ENCODE data around the gene ARHGEF25.

Gene ARHGEF25

GRCh38 chr12:57591782-57592325 lies 19.4 kb upstream of the ARHGEF25 start:
- H3K4me1 ChIP-seq (ENCODE audit: insufficient read depth, low read length): 0 out of 2 replicates have a peak, but pooled peaks cover 3% of the 10 kb centered on the region
- H3K9ac ChIP-seq (ENCODE audit: low read depth, low read length): peak overlapping the region; percentile 71
- H3K36me3 ChIP-seq (ENCODE audit: insufficient read depth, low read length): peaks cover 4% of the 10 kb centered on the region; the same call in 1 of the 2 replicates
- H3K9me3 ChIP-seq (ENCODE audit: control insufficient read depth, insufficient read depth, low read length): no peaks in the 10 kb centered on the region

GRCh38 chr12:57592551-57593165 lies 18.6 kb upstream of the ARHGEF25 start:
- peaks cover 4% of the 10 kb centered on the region; the same call in 1 of the 2 replicates for H3K36me3 ChIP-seq (ENCODE audit: insufficient read depth, low read length)
- H3K9ac ChIP-seq (ENCODE audit: low read depth, low read length): no peak overlapping the region
- H3K4me1 ChIP-seq (ENCODE audit: insufficient read depth, low read length): 0 out of 2 replicates have a peak, but pooled peaks cover 3% of the 10 kb centered on the region
- no peaks in the 10 kb centered on the region for H3K9me3 ChIP-seq (ENCODE audit: control insufficient read depth, insufficient read depth, low read length)

GRCh38 chr12:57593187-57593586 lies 18.0 kb upstream of the ARHGEF25 start:
- Histone ChIP-seq H3K4me1 (ENCODE audit: insufficient read depth, low read length) (0 out of 2 replicates have a peak, but pooled peaks cover 3% of the 10 kb centered on the region), H3K9ac (ENCODE audit: low read depth, low read length) (no peak overlapping the region), H3K9me3 (ENCODE audit: control insufficient read depth, insufficient read depth, low read length) (no peaks in the 10 kb centered on the region), H3K36me3 (ENCODE audit: insufficient read depth, low read length) (peaks cover 4% of the 10 kb centered on the region; the same call in 1 of the 2 replicates)

GRCh38 chr12:57600395-57600794 lies 10.8 kb upstream of the ARHGEF25 start:
- Histone ChIP-seq H3K9ac (ENCODE audit: low read depth, low read length) (no peak overlapping the region), H3K36me3 (ENCODE audit: insufficient read depth, low read length) (peaks cover 6% of the 10 kb centered on the region; the same call in 1 of the 2 replicates), H3K4me1 (ENCODE audit: insufficient read depth, low read length) (0 out of 2 replicates have a peak, but pooled peaks cover 4% of the 10 kb centered on the region), H3K9me3 (ENCODE audit: control insufficient read depth, insufficient read depth, low read length) (no peaks in the 10 kb centered on the region)

- no peaks in the 10 kb centered on the region for H3K9me3 ChIP-seq (ENCODE audit: control insufficient read depth, insufficient read depth, low read length)
- H3K9ac ChIP-seq (ENCODE audit: low read depth, low read length): no peak overlapping the region
- 0 out of 2 replicates have a peak, but pooled peaks cover 4% of the 10 kb centered on the region for H3K4me1 ChIP-seq (ENCODE audit: insufficient read depth, low read length)
- H3K36me3 ChIP-seq (ENCODE audit: insufficient read depth, low read length): peaks cover 6% of the 10 kb centered on the region; the same call in 1 of the 2 replicates
These were observed 8.7 kb upstream of the ARHGEF25 start for GRCh38 chr12:57602544-57602943.

- Histone ChIP-seq H3K9ac (ENCODE audit: low read depth, low read length) (peak overlapping the region; percentile 76; the same call in 1 of the 2 replicates), H3K9me3 (ENCODE audit: control insufficient read depth, insufficient read depth, low read length) (no peaks in the 10 kb centered on the region), H3K36me3 (ENCODE audit: insufficient read depth, low read length) (peaks cover 6% of the 10 kb centered on the region; the same call in 1 of the 2 replicates), H3K4me1 (ENCODE audit: insufficient read depth, low read length) (0 out of 2 replicates have a peak, but pooled peaks cover 4% of the 10 kb centered on the region)
These were observed 7.9 kb upstream of the ARHGEF25 start for GRCh38 chr12:57603324-57603723.

- peak overlapping the region; percentile 76 for H3K9ac ChIP-seq (ENCODE audit: low read depth, low read length)
- H3K36me3 ChIP-seq (ENCODE audit: insufficient read depth, low read length): peaks cover 6% of the 10 kb centered on the region; the same call in 1 of the 2 replicates
- 0 out of 2 replicates have a peak, but pooled peaks cover 7% of the 10 kb centered on the region for H3K4me1 ChIP-seq (ENCODE audit: insufficient read depth, low read length)
- no peaks in the 10 kb centered on the region for H3K9me3 ChIP-seq (ENCODE audit: control insufficient read depth, insufficient read depth, low read length)
These were observed 7.3 kb upstream of the ARHGEF25 start for GRCh38 chr12:57603815-57604453.

- Histone ChIP-seq H3K9me3 (ENCODE audit: control insufficient read depth, insufficient read depth, low read length) (no peaks in the 10 kb centered on the region), H3K36me3 (ENCODE audit: insufficient read depth, low read length) (peaks cover 6% of the 10 kb centered on the region; the same call in 1 of the 2 replicates), H3K4me1 (ENCODE audit: insufficient read depth, low read length) (0 out of 2 replicates have a peak, but pooled peaks cover 9% of the 10 kb centered on the region), H3K9ac (ENCODE audit: low read depth, low read length) (peak within 1 kb of the TSS; percentile 76)
These were observed 6.7 kb upstream of the ARHGEF25 start, which contains the start of gene DTX3 for GRCh38 chr12:57604454-57604991. Gene DTX3, plus strand, starts transcription at chr12:57604824. Its CDS starts 1,694 bp downstream, at chr12:57606518.

GRCh38 chr12:57604992-57605810 lies 6.0 kb upstream of the ARHGEF25 start:
- H3K4me1 ChIP-seq (ENCODE audit: insufficient read depth, low read length): 0 out of 2 replicates have a peak, but pooled peaks cover 9% of the 10 kb centered on the region
- H3K9me3 ChIP-seq (ENCODE audit: control insufficient read depth, insufficient read depth, low read length): no peaks in the 10 kb centered on the region
- peaks cover 6% of the 10 kb centered on the region; the same call in 1 of the 2 replicates for H3K36me3 ChIP-seq (ENCODE audit: insufficient read depth, low read length)
- H3K9ac ChIP-seq (ENCODE audit: low read depth, low read length): peak overlapping the region; percentile 63

GRCh38 chr12:57605811-57606311 lies 5.4 kb upstream of the ARHGEF25 start:
- no peak overlapping the region for H3K9ac ChIP-seq (ENCODE audit: low read depth, low read length)
- no peaks in the 10 kb centered on the region for H3K9me3 ChIP-seq (ENCODE audit: control insufficient read depth, insufficient read depth, low read length)
- H3K36me3 ChIP-seq (ENCODE audit: insufficient read depth, low read length): peaks cover 6% of the 10 kb centered on the region; the same call in 1 of the 2 replicates
- 0 out of 2 replicates have a peak, but pooled peaks cover 9% of the 10 kb centered on the region for H3K4me1 ChIP-seq (ENCODE audit: insufficient read depth, low read length)

- H3K9me3 ChIP-seq (ENCODE audit: control insufficient read depth, insufficient read depth, low read length): no peaks in the 10 kb centered on the region
- H3K36me3 ChIP-seq (ENCODE audit: insufficient read depth, low read length): peaks cover 6% of the 10 kb centered on the region; the same call in 1 of the 2 replicates
- H3K9ac ChIP-seq (ENCODE audit: low read depth, low read length): no peak overlapping the region
- 0 out of 2 replicates have a peak, but pooled peaks cover 9% of the 10 kb centered on the region for H3K4me1 ChIP-seq (ENCODE audit: insufficient read depth, low read length)
These were observed 4.8 kb upstream of the ARHGEF25 start for GRCh38 chr12:57606399-57606798.

GRCh38 chr12:57606821-57607220 lies 4.4 kb upstream of the ARHGEF25 start:
- Histone ChIP-seq H3K9ac (ENCODE audit: low read depth, low read length) (no peak overlapping the region), H3K4me1 (ENCODE audit: insufficient read depth, low read length) (0 out of 2 replicates have a peak, but pooled peaks cover 9% of the 10 kb centered on the region), H3K9me3 (ENCODE audit: control insufficient read depth, insufficient read depth, low read length) (no peaks in the 10 kb centered on the region), H3K36me3 (ENCODE audit: insufficient read depth, low read length) (peaks cover 4% of the 10 kb centered on the region; the same call in 1 of the 2 replicates)

- H3K4me1 ChIP-seq (ENCODE audit: insufficient read depth, low read length): peaks cover 13% of the 10 kb centered on the region; the same call in 1 of the 2 replicates
- H3K9me3 ChIP-seq (ENCODE audit: control insufficient read depth, insufficient read depth, low read length): no peaks in the 10 kb centered on the region
- H3K9ac ChIP-seq (ENCODE audit: low read depth, low read length): no peak overlapping the region
- no peaks in the 10 kb centered on the region for H3K36me3 ChIP-seq (ENCODE audit: insufficient read depth, low read length)
These were observed 3.1 kb upstream of the ARHGEF25 start for GRCh38 chr12:57607958-57608663.
